ENCODE results near the gene SIPA1.
A peak's percentile ranks its signal among the peaks of the same experiment; 100 is the strongest.

Gene SIPA1

DNA sequence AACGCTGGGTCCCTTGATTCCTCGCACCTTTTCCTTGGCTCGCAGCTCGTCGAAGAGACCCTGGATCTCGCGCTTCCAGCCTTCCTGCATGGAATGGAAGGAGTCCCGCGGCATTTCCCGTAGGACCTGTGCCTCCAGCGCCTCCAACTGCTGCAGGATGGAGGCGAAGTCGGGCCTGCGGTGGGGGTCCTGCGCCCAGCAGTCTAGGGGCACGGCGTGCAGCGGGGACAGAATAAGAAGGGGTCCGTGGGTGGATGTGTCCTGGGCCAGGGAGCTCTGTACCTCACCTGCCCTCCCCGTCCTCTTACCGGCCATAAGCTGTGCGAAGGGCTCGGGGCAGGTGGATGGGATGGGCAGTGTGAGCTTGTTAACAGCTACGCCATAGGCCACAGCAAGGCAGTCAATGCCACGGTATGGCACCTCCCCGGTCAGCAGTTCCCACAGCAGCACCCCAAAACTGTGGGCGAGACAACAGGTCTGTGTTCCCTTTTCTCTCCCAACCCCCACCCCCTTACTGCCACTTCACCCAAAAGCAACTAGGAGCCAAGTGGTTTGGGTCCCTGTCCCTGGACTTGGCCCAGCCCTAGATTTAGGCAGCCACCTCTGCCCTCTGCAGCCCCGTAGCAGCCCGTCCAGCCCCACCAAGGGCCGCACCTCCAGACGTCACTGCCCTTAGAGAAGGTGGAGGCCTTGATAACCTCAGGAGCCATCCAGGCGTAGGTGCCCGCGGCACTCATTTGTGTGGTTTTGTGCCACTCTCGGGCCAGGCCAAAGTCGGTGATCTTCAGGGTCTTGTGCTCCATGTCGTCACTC is 30.1 kb upstream of the SIPA1 start:
- DNase-seq, result no peak

DNA sequence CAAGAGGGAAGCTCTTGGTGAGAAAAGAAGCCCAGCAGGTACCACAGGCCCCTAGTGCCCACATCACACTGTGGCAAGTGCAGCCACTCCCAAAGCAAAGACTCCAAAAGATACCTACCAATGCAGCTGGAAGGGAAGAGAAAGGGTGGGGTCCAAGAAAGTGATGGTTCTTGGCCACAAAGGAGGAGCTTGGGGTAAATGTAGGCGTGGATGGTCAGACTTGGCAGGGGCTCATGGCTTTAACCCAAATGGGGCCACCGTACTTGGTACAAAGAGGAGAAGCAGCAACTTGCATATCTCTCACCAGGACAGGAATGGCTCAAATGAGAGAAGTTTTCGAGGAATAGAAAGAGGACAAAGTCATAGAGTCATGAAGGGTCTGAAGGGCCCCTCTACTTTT is 28.7 kb upstream of the SIPA1 start:
- no peak for DNase-seq

DNA sequence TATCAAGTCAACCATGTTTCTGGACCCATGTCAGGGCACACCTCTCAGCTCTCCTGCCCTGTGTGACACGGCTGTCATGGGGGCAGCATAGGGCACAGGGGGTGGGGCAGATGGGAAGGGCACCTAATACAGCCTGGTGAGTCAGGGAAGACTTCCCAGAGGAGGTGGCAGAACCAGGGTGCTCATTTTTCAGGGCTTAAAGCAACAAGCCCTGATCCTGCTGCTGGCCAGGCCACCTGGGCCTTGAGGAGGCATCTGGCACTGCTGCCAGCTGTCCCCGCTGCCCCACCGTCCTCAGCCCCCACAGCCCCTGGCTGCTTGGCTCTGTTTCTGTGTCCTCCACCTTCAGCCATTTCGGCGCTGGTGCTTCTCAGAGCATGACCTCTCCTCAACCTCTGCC is 28.2 kb upstream of the SIPA1 start:
- no peak for DNase-seq

DNA sequence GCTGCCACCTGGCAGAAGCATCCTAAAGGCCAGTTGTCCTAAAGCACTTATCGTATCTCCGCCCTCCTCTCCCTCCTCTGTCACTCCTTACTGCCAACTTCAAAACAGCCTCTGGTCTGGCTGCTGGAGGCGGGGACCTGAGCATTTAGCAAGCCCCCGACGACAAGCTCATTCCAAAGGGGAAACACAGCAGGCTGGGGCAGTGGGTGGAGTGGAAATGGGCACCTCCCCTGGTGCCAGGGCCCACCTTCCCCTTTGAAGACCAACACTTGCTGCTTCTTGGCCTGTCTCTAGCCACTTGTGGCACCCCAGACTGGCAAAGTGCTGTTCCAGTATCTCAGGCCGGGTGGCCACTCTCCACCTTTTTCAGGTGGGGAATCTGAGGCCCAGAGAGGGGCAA is 27.5 kb upstream of the SIPA1 start:
- no peak for DNase-seq

DNA sequence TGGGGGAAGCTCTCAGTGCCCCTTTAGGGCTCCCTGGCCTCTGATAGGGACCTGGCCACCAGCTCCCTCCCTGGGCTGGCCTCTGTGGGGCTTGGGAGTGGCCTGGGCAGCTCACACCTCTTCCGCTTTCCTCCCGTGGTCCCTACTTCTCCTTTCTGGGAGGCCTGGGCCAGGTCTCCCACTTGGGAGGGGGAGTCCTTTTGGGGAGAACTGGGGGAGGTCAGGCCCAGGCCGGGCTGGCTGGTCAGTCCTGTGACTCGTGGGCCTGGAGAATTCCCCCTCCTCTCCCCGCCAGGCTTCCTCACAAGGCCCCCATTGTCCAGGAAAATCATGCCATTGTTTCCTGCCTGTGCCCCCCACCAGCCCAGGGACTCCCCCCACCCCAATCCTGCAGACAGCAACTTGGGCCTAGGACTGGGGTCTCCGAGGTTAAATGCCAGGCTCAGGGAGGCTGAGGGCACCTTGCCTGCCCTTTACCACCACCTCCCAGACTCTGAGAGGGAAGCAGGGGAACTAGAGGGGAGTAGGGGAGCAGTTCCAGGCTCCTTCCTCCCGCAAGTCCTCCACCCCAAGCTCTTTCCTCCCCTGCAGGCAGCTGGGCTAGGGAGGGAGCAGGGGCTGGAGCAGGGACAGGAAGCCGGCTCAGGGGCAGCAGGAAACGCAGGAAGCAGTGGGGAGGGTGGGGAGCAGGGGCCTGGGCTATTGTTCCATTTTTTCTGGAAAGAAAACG is 26.7 kb upstream of the SIPA1 start:
- DNase-seq, result no peak

DNA sequence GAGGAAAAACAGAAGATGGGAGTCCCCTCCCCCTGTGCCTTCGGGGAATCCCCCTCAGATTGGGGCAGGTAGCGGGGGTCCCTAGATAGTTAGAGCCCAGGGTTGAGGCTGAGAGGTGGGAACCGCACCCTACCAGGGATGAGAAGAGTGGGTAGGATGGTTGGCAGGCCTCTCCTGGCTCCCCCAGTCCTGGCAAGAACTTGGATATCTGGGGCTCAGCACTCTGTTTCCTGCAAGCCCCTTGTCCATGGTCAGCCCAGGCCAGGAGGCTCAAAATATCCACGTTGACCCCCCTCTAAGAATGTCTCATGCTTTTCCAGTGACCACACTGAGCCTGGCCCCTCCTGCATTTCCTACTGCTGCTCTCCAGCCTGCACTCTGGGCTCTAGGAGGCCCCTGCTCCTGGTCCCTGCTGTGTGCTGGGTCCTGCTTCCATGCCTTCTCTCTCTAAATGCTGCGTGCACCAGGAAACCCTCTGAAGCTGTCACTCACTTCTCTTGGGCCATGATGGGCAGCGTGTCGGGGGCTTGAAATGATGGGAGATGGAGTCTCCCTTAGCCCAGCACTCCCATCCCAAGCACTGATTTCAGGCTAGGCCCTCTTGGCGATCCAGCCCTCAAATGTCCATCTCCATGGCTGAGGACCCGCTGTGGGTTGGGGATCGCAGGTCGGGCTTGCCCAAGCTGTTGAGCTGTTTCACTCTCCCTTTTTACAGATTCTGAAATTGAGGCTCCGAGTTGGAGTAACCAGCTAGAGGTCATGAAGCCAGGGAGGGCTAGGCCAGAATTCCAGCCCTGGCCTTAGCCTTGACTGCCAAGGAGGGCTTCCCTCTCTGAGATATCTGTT is 25.9 kb upstream of the SIPA1 start:
- DNase-seq, result no peak

DNA sequence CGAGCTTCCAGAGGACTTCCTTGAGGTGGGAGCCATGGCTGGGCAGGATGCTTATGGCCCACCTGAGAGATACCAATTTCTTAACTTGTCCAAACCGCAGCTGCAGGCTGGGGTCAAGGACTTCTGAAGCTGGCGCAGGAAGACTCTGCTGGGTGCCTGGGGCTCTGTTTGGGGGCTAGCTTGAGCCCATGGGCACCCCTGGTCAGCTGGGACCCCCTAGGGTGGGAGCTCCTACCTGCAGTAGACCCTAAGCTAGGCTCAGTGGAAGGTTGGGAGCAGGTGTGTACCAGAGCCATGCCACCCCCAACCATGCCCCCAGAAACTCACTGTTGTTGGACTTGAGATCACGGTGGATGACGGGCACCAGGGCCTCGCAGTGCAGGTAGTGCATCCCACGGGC is 25.2 kb upstream of the SIPA1 start:
- DNase-seq, result no peak

DNA sequence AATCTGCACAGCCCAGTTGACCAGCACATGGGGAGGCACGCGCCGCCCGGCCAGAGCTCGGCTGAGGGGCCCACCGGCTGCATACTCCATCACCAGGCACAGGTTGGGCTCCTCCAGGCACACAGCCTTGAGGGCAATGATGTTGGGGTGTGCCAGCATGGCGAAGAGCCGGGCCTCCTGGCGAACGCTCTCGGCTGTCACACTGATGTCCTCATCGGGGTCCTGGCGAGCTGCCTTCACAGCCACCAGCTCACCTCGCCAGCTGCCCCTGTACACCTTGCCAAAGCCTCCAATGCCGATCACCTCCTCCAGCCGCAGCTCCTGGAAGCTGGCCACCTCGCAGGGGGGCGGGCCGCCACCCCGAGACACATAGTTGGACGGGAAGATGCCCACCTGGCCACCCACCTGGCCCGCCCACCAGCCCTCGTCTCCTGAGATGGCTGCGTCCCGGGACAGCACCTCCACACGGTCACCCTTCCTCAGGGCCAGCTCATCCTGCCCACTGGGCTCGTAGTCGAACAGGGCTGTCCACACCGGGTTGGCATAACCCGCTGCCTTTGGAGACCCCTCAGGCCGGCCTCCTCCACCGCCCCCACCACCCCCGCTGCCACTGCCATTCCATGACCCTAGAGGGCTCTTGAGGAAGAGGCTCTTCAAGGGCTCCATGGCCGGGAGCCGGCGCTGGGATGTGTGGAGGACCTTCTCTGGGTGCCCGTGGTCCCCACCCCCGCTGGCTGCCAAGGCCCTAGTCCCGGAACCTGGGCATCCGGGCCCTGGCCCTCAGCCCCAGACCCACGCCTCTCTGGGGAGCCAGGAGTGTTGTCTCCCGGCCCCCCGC is 24.6 kb upstream of the SIPA1 start:
- no peak for DNase-seq

DNA sequence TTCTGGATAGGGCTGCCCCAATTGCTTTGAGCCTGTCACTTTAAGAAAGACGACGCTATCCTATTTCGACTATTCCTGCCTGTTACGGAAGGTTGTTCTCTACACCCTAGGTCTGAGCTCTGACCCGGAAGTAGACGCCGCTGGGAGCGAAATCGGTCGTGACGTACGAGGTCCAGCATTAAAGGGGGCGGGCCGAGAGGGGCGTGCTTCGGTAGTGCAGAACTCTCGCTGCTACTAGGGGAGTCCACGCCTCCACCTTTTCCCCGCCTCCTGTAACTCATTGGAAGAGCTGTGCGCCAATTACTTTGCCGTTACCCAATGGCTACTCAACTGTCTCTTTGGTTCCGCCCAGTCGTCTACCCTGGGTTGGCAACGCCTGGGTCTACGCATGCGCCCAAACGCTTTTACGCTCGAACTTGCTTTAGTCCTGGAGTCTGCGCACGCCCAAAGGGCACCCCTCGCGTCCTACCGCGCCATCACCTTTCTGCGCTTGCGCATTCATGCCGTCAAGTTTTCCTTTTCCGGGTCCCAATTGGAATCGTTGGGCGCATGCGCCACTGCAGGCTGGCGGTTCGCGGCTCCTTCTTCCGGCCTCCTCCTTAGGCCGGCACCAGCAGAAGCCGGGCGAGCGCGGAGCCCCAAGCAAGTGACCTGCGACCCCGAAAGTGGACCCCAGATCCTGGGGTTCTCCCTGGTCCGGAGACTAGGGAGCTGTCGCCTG is 22.5 kb upstream of the SIPA1 start, which contains the start of gene PCNX3:
Gene PCNX3, plus strand, starts transcription at position 548 of the 721 bp plus-strand sequence. CDS start 536 bp downstream, outside the sequence.
- peak; percentile 98 for DNase-seq

DNA sequence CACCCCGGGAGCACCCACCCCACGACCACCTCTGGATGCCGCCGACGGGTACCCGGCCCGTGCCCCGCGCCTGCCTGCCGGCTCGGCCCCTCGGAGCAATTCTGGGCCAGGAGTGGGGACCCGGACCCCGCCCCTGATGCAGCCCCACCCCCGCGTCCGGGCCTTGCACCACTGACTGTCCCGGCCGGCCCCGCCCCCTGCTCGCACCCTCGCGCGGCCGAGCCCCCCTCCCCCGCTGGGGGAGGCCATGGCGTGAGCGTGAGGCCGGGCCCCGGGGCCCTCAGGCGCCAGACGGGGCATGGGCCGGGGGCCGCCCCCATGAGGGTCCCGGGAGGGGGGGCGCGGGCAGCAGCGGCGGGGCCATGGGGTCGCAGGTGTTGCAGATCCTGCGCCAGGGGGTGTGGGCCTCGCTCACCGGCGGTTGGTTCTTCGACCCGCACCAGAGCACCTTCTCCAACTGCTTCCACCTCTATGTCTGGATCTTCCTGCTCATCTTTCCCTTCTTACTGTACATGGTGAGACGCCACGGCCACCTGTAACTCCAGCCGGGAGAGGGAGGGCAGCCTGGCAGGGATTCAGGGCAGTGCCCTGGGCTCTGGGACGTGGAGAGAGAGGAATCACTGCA is 21.8 kb upstream of the SIPA1 start:
- no peak for DNase-seq

DNA sequence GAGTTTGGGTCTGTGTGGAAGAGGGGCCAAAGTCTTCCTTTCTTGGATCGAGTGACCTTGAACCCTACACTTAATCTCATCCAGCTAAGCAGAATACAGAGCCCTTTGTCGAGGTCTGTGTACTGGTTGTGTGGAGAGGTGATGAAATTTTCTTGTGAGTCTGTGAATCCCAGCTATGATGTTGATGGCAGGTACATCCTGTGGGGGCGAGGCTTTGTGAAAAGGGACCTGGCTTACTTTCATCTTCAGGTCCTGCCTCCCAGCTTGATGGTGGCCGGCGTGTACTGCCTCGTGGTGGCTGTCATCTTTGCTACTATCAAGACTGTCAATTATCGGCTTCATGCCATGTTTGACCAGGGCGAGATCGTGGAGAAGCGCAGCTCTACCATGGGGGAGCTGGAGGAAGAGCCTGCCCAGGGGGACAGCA is 21.3 kb upstream of the SIPA1 start:
- DNase-seq, result no peak

DNA sequence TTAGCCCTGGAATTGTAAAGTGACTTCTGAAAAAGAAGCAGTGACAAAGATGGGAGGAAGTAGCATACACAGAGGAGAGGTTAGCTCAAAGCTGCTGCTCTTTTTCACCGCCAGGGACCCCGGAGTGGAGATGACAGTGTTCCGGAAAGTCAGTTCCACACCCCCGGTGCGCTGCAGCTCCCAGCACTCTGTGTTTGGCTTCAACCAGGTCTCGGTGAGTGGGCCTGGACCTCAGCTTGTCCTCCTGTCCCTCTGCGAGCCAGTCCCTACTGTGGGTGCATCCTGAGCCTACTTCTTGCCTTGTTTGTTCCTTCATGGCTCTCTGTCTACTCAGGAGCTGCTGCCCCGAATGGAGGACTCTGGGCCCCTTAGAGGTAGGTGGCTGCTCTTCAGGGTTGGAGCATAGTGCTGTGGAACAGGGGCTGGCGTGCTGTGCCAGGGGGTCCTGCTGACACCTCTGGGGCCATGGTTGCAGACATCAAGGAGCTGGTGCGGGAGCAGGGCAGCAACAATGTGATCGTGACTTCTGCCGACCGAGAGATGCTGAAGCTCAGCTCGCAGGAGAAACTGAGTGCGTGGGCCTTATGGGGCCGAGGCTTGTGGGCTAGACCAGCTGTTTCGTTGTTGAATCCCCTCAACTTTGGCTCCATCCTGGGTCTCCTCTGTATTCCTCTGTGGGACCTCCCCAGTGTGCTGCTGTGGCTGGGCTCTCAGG is 20.6 kb upstream of the SIPA1 start:
- no peak for DNase-seq

DNA sequence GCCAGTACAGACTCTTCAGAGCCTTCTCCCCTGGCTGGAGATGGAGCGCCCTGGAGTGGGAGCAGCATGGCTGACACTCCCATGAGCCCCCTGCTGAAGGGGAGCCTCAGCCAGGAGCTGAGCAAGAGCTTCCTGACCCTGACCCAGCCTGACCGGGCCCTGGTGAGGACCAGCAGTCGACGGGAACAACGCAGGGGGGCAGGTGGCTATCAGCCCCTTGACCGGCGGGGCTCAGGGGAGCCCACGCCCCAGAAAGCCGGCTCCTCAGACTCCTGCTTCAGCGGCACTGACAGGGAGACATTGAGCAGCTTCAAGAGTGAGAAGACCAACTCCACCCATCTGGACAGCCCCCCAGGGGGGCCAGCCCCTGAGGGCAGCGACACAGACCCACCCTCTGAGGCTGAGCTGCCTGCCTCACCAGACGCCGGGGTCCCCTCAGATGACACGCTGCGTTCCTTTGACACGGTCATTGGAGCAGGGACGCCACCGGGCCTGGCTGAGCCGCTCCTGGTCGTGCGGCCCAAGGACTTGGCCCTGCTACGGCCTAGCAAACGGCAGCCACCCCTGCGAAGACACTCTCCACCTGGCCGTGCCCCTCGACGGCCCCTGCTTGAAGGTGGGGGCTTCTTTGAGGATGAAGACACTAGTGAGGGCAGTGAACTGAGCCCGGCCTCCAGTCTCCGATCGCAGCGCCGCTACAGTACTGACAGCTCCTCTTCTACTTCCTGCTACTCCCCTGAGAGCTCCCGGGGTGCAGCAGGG is 19.7 kb upstream of the SIPA1 start:
- DNase-seq, result no peak

DNA sequence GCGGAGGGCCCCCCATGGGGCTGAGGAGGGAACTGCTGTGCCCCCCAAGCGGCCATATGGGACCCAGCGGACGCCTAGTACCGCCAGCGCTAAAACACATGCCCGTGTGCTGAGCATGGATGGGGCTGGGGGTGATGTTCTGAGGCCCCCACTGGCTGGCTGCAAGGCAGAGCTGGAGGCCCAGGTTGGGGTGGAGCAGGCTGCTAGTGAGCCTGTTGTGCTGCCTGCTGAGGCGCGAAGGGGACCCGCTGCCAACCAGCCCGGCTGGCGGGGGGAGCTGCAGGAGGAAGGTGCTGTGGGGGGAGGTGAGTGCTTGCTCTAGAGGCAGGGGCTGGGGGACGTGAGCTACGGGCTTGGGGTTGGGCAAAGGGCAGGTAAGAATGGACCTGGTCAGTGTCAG is 19.1 kb upstream of the SIPA1 start:
- DNase-seq, result no peak

DNA sequence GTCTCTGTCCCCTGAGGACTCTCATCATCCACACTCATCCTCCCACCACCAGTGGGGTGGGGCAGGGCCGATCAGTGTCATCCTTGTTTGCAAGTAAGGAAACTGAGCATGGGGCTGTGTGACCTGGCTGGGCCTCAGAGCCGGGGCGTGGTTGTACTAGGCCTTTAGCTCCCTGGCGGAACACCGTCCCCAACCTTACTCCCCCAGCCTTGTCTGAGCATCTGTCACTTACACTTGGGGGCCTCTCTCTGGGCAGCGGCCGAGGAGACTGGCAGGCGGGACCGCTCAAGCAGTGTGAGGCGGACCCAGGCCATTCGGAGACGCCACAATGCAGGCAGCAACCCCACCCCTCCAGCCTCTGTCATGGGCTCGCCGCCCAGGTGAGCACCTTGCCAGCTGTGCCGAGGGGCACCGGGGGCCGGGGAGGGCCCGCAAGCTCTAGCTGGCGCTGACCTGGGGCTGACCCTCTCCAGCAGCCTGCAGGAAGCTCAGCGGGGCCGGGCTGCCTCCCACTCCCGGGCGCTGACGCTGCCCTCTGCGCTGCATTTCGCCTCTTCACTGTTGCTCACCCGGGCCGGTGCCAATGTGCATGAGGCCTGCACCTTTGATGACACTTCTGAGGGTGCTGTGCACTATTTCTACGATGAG is 18.5 kb upstream of the SIPA1 start:
- DNase-seq, result no peak

DNA sequence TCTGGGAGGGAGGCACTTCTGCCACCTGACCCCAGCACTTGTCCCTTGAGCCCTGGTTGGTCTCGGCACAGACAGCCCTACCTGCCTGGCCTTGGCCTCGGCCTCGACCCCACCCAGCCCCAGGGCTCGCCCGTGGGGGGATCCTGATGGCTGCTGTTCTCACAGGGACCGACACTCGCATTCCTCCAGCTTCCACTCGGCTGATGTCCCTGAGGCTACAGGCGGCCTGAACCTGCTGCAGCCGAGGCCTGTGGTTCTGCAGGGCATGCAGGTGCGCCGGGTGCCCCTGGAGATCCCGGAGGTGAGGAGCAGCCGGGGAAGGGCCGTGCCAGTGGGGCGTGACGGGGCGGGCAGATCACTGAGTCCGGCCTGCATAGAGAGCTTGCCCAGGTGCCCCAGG is 17.2 kb upstream of the SIPA1 start:
- no peak for DNase-seq

DNA sequence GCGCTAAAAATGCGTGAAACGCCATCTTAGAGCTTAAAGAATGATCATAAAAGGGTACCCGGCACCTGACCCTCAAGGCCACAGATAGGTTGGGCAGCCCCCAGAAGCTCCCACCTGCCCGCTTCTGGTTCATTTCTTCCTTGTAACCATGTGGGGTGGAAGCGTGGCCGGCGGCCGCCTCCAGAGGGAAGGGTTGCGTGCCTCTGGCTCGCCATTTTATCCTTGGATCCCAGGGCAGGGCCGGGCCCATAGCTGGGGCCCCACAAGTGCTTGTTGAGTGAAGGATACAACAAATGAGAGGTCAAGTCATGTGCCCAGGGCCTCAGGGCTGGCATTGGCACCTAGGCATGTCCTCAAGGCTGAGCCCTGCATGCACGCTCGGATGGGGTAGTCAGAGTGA is 16.4 kb upstream of the SIPA1 start:
- DNase-seq, result no peak

DNA sequence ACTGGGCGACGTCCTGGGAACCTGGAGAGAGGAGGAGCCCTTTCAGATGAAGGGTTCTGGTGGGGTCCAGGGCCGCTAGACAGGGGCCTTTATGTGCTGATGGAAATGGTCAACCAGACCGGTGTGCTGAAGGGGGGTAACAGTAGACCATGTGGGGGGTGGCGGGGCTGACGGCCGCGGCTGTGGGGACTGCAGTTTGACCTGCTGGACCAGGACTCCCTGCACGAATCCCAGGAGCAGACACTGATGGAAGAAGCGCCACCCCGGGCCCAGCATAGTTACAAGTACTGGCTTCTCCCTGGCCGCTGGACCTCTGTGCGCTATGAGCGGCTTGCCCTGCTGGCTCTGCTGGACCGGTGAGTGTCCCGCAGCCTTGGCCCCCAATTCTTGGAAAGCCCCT is 15.9 kb upstream of the SIPA1 start:
- DNase-seq, result no peak

DNA sequence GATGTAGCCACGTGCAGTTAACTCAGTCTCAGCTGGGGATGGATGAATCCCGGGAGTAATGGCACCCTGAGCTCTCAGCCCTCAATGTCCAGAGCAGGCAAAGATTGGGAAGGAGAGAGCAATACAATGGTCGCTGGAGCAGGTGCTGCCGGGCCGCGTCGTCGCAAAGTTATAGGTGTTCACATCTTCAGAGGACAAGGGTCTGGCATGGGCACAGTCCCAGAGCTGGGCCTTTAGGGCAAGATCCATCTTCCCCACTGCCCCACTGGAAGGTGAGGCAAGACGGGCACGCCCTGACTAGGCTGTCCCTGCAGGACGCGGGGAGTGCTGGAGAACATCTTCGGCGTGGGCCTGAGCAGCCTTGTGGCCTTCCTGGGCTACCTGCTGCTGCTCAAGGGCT is 14.7 kb upstream of the SIPA1 start:
- DNase-seq, result no peak
